Adipocyte (in vitro differentiated cells): ENCODE measurements around the gene ABCA10.

Experiments
- DNase-seq: peaks from one replicate; pipeline ENCODE4 v3.0.0-alpha.2; 2015; ENCODE audit warnings: low read depth
- H3K27me3 ChIP-seq: replicated peaks from 2 replicates; pipeline ENCODE4 v1.7.0; 2013; ENCODE audit warnings: mild to moderate bottlenecking, low read length, moderate library complexity; ENCODE audit not compliant: control insufficient read depth, insufficient read depth
- H3K36me3 ChIP-seq: 2 replicates; pipeline ENCODE4 v1.7.0; 2013; ENCODE audit warnings: low read length, mild to moderate bottlenecking, moderate library complexity; ENCODE audit not compliant: control insufficient read depth, insufficient read depth, severe bottlenecking
- H3K4me1 ChIP-seq: 2 replicates; pipeline ENCODE4 v1.7.0; 2013; ENCODE audit warnings: mild to moderate bottlenecking, low read length, moderate library complexity; ENCODE audit not compliant: control insufficient read depth, insufficient read depth
- H3K4me3 ChIP-seq: 2 replicates; pipeline ENCODE4 v1.7.0; 2013; ENCODE audit warnings: mild to moderate bottlenecking, low read length, moderate library complexity
- H3K9ac ChIP-seq: 2 replicates; pipeline ENCODE4 v1.7.0; 2013; ENCODE audit warnings: mild to moderate bottlenecking, low read length, moderate library complexity
- H3K9me3 ChIP-seq: 2 replicates; pipeline ENCODE4 v1.7.0; 2013; ENCODE audit warnings: mild to moderate bottlenecking, low read length, moderate library complexity; ENCODE audit not compliant: control insufficient read depth

ABCA10 gene

GRCh38 chr17:69159418-69159817 lies 69.2 kb downstream of the ABCA10 start:
- Histone ChIP-seq H3K4me1 (no peaks in the 10 kb centered on the region), H3K9me3 (no peaks in the 10 kb centered on the region), H3K9ac (no peak overlapping the region), H3K27me3 (no peaks in the 10 kb centered on the region), H3K4me3 (no peak overlapping the region), H3K36me3 (no peaks in the 10 kb centered on the region)
- DNase-seq: no peak

GRCh38 chr17:69154267-69154666 lies 74.4 kb downstream of the ABCA10 start:
- Histone ChIP-seq H3K4me1 (peaks cover 15% of the 10 kb centered on the region), H3K36me3 (no peaks in the 10 kb centered on the region), H3K27me3 (no peaks in the 10 kb centered on the region), H3K4me3 (no peak overlapping the region), H3K9ac (no peak overlapping the region), H3K9me3 (no peaks in the 10 kb centered on the region)
- no peak for DNase-seq

- peak; percentile 35 for DNase-seq
- no peaks in the 10 kb centered on the region for H3K9me3 ChIP-seq
- peaks cover 25% of the 10 kb centered on the region for H3K4me1 ChIP-seq
- H3K36me3 ChIP-seq: no peaks in the 10 kb centered on the region
- H3K27me3 ChIP-seq: no peaks in the 10 kb centered on the region
- no peak overlapping the region for H3K9ac ChIP-seq
- no peak overlapping the region for H3K4me3 ChIP-seq
Observed at GRCh38 chr17:69150333-69150732, 78.3 kb downstream of the ABCA10 start.

- Histone ChIP-seq H3K27me3 (no peaks in the 10 kb centered on the region), H3K9ac (no peak overlapping the region), H3K9me3 (no peaks in the 10 kb centered on the region), H3K4me3 (no peak overlapping the region), H3K36me3 (no peaks in the 10 kb centered on the region), H3K4me1 (peaks cover 53% of the 10 kb centered on the region)
- DNase-seq: no peak
Observed at GRCh38 chr17:69147460-69147859, 81.2 kb downstream of the ABCA10 start.

GRCh38 chr17:69144331-69145255 lies 84.0 kb downstream of the ABCA10 start:
- Histone ChIP-seq H3K4me3 (peak overlapping the region; percentile 0), H3K9ac (no peak overlapping the region), H3K9me3 (no peaks in the 10 kb centered on the region), H3K4me1 (peaks cover 50% of the 10 kb centered on the region), H3K36me3 (no peaks in the 10 kb centered on the region), H3K27me3 (no peaks in the 10 kb centered on the region)
- peak; percentile 9 for DNase-seq

- Histone ChIP-seq H3K27me3 (no peaks in the 10 kb centered on the region), H3K36me3 (no peaks in the 10 kb centered on the region)
Observed at GRCh38 chr17:69143683-69144231, 84.9 kb downstream of the ABCA10 start.

GRCh38 chr17:69143151-69143550 lies 85.5 kb downstream of the ABCA10 start:
- H3K4me1 ChIP-seq: peaks cover 50% of the 10 kb centered on the region
- H3K36me3 ChIP-seq: no peaks in the 10 kb centered on the region
- H3K4me3 ChIP-seq: no peak overlapping the region
- no peaks in the 10 kb centered on the region for H3K27me3 ChIP-seq
- no peaks in the 10 kb centered on the region for H3K9me3 ChIP-seq
- H3K9ac ChIP-seq: no peak overlapping the region
- DNase-seq: peak; percentile 16

More at GRCh38 chr17:69143683-69144231, 84.9 kb downstream of the ABCA10 start:
- Histone ChIP-seq H3K9ac (no peak overlapping the region), H3K9me3 (no peaks in the 10 kb centered on the region), H3K4me3 (no peak overlapping the region), H3K4me1 (peaks cover 50% of the 10 kb centered on the region)
- no peak for DNase-seq

- peaks cover 6% of the 10 kb centered on the region for H3K36me3 ChIP-seq
Observed at GRCh38 chr17:69142175-69142802, 86.3 kb downstream of the ABCA10 start.

GRCh38 chr17:69141431-69142174 lies 87.0 kb downstream of the ABCA10 start, which contains the start of gene ABCA6:
Gene ABCA6, minus strand, starts transcription at chr17:69141895. Its CDS starts 1,192 bp downstream, at chr17:69140703.
- Histone ChIP-seq H3K36me3 (peaks cover 11% of the 10 kb centered on the region), H3K27me3 (no peaks in the 10 kb centered on the region), H3K4me1 (peaks cover 43% of the 10 kb centered on the region), H3K4me3 (peak within 1 kb of the TSS; percentile 82), H3K9ac (peak within 1 kb of the TSS; percentile 88), H3K9me3 (no peaks in the 10 kb centered on the region)
- peak; percentile 68 for DNase-seq

More at GRCh38 chr17:69142175-69142802, 86.3 kb downstream of the ABCA10 start:
- H3K9ac ChIP-seq: peak overlapping the region; percentile 88
- no peaks in the 10 kb centered on the region for H3K27me3 ChIP-seq
- DNase-seq: peak; percentile 91
- H3K4me1 ChIP-seq: peaks cover 48% of the 10 kb centered on the region
- no peaks in the 10 kb centered on the region for H3K9me3 ChIP-seq
- peak overlapping the region; percentile 82 for H3K4me3 ChIP-seq

- no peak overlapping the region for H3K4me3 ChIP-seq
- no peak for DNase-seq
Observed at GRCh38 chr17:69134112-69134511, 94.5 kb downstream of the ABCA10 start.

More at GRCh38 chr17:69134112-69134511, 94.5 kb downstream of the ABCA10 start:
- no peaks in the 10 kb centered on the region for H3K9me3 ChIP-seq
- H3K4me1 ChIP-seq: no peaks in the 10 kb centered on the region
- H3K9ac ChIP-seq: no peak overlapping the region
- H3K36me3 ChIP-seq: peaks cover 55% of the 10 kb centered on the region
- H3K27me3 ChIP-seq: no peaks in the 10 kb centered on the region
